ENCODE measurements around the gene TLN1. TPM values are rescaled to one million over a fixed set of nuclear protein-coding genes. Genes with fewer than 3 reads are reported as not detected.
A peak's percentile ranks its signal among the peaks of the same experiment; 100 is the strongest.

TLN1 gene
- total and polyA plus RNA-seq, 2 experiments from 2014 or later: 198 to 527 TPM

- Histone ChIP-seq H3K9me2 (ENCODE audit: insufficient read depth) (no peaks in the 10 kb centered on the region), H3K79me2 (ENCODE audit: insufficient read depth) (peaks cover 97% of the 10 kb centered on the region), H3K27ac (no peak overlapping the region), H3K9me3 (ENCODE audit: low read depth) (no peaks in the 10 kb centered on the region), H3K4me2 (ENCODE audit: unreplicated experiment) (no peak overlapping the region), H3F3A (ENCODE audit: insufficient read depth) (peaks cover 58% of the 10 kb centered on the region), H3K4me1 (ENCODE audit: insufficient read depth) (peaks cover 23% of the 10 kb centered on the region), H3K4me3 (no peak overlapping the region), H2AFZ (no peak overlapping the region), H3K9ac (no peak overlapping the region), H3K36me3 (ENCODE audit: low read depth) (peaks cover 66% of the 10 kb centered on the region), H3K27me3 (replicated peaks; ENCODE audit: insufficient read depth) (no peaks in the 10 kb centered on the region), H4K20me1 (ENCODE audit: insufficient read depth) (no peaks in the 10 kb centered on the region)
- 90 to 96% methylated on average over 8 of the region's 8 CpGs for WGBS, 2 experiments (ENCODE audit: low coverage in 1 of 2, low lambda C conversion rate in 2 of 2, missing lambda C conversion rate in 2 of 2)
- in situ Hi-C loops (cut with MboI): loop anchor here (25.0 kb wide), 1 partner anchor 112 kb away; the partner anchor contains the start of genes CD72 and TESK1
- no peak for DNase-seq
- TF ChIP-seq EZH2 (IDR thresholded peaks at IDR 0.05; ENCODE audit: insufficient read depth, poor library complexity, severe bottlenecking) (no peak), EZH2phosphoT487 (IDR thresholded peaks at IDR 0.05; ENCODE audit: insufficient read depth, low read depth) (no peak)
These were observed 8.1 kb downstream of the TLN1 start for GRCh38 chr9:35723908-35724307.

DNA sequence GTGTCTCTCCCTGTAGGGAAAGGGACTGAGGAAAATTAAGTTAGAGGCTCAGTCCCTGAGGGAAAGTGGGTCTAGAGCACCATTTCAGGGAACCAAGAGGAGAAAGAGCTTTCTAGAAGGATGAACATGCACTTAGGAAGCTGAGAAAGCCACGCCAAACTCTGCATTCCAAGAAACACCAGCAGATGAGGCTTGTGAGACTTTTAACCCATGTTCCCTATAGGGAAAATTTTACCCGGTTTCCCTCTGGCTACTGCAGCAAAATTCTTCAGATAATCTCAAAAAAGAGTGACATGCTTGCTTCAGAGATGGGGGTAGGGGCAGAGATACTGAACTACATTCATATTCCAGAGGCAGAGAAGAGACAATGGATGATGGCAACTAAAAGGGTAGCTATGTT lies 8.6 kb downstream of the TLN1 start:
- Histone ChIP-seq H3K27ac (no peak overlapping the region), H3K79me2 (ENCODE audit: insufficient read depth) (peaks cover 97% of the 10 kb centered on the region), H3K27me3 (replicated peaks; ENCODE audit: insufficient read depth) (no peaks in the 10 kb centered on the region), H3K4me3 (no peak overlapping the region), H2AFZ (no peak overlapping the region), H3K9me2 (ENCODE audit: insufficient read depth) (no peaks in the 10 kb centered on the region), H3K9ac (no peak overlapping the region), H3K4me2 (ENCODE audit: unreplicated experiment) (no peak overlapping the region), H3K9me3 (ENCODE audit: low read depth) (no peaks in the 10 kb centered on the region), H3K36me3 (ENCODE audit: low read depth) (peaks cover 68% of the 10 kb centered on the region), H4K20me1 (ENCODE audit: insufficient read depth) (no peaks in the 10 kb centered on the region), H3F3A (ENCODE audit: insufficient read depth) (peaks cover 53% of the 10 kb centered on the region), H3K4me1 (ENCODE audit: insufficient read depth) (peaks cover 19% of the 10 kb centered on the region)
- WGBS, 2 experiments (ENCODE audit: low coverage in 1 of 2, low lambda C conversion rate in 2 of 2, missing lambda C conversion rate in 2 of 2): 67 to 79% methylated on average over 2 of the region's 2 CpGs
- no peak for TF ChIP-seq EZH2 (IDR thresholded peaks at IDR 0.05; ENCODE audit: insufficient read depth, poor library complexity, severe bottlenecking)
- TF ChIP-seq EZH2phosphoT487 (IDR thresholded peaks at IDR 0.05; ENCODE audit: insufficient read depth, low read depth): no peak
- DNase-seq: no peak
- in situ Hi-C loops (cut with MboI): loop anchor here (25.0 kb wide), 1 partner anchor 111 kb away; the partner anchor contains the start of genes CD72 and TESK1

DNA sequence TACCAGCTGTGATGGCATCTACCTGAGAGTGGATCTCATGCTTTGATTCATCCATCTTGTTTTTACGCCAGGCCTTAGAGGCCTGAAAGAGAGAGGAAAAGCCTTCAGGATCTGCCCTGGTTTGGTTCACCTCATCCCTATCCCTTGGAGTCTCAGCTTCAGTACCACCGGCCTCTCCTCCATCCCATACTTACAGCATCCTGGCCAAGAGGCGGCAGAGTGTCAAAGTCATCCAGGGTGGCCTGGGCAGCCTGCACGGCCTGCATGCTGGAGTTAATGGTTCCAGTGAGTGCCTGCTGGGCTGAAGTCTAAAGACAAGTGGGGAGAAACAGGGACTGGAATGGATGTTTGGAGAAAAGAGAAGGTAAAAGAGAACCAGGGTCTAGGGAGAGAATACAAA lies 12.4 kb downstream of the TLN1 start:
- H3K4me1 ChIP-seq (ENCODE audit: insufficient read depth): no peaks in the 10 kb centered on the region
- no peaks in the 10 kb centered on the region for H4K20me1 ChIP-seq (ENCODE audit: insufficient read depth)
- no peaks in the 10 kb centered on the region for H3K27me3 ChIP-seq (replicated peaks; ENCODE audit: insufficient read depth)
- peaks cover 62% of the 10 kb centered on the region for H3F3A ChIP-seq (ENCODE audit: insufficient read depth)
- in situ Hi-C loops (cut with MboI): loop anchor here (25.0 kb wide), 1 partner anchor 107 kb away; the partner anchor contains the start of genes CD72 and TESK1
- no peaks in the 10 kb centered on the region for H3K9me2 ChIP-seq (ENCODE audit: insufficient read depth)
- peak overlapping the region; percentile 26; the same call in 1 of the 2 replicates for H3K9ac ChIP-seq
- TF ChIP-seq EZH2phosphoT487 (IDR thresholded peaks at IDR 0.05; ENCODE audit: insufficient read depth, low read depth) (no peak), EZH2 (IDR thresholded peaks at IDR 0.05; ENCODE audit: insufficient read depth, poor library complexity, severe bottlenecking) (no peak)
- no peak overlapping the region for H3K4me3 ChIP-seq
- H3K9me3 ChIP-seq (ENCODE audit: low read depth): no peaks in the 10 kb centered on the region
- H3K27ac ChIP-seq: peak overlapping the region; percentile 47
- H2AFZ ChIP-seq: no peak overlapping the region
- peaks cover 93% of the 10 kb centered on the region for H3K36me3 ChIP-seq (ENCODE audit: low read depth)
- peaks cover 99% of the 10 kb centered on the region for H3K79me2 ChIP-seq (ENCODE audit: insufficient read depth)
- 89 to 90% methylated on average over 4 of the region's 4 CpGs for WGBS, 2 experiments (ENCODE audit: low coverage in 1 of 2, low lambda C conversion rate in 2 of 2, missing lambda C conversion rate in 2 of 2)
- no peak for DNase-seq
- no peak overlapping the region for H3K4me2 ChIP-seq (ENCODE audit: unreplicated experiment)

GRCh38 chr9:35718721-35719511 lies 13.1 kb downstream of the TLN1 start:
- Histone ChIP-seq H4K20me1 (ENCODE audit: insufficient read depth) (no peaks in the 10 kb centered on the region), H3F3A (ENCODE audit: insufficient read depth) (peaks cover 65% of the 10 kb centered on the region), H3K9me3 (ENCODE audit: low read depth) (no peaks in the 10 kb centered on the region), H3K27ac (peak overlapping the region; percentile 47), H3K4me1 (ENCODE audit: insufficient read depth) (no peaks in the 10 kb centered on the region), H3K9me2 (ENCODE audit: insufficient read depth) (no peaks in the 10 kb centered on the region), H3K79me2 (ENCODE audit: insufficient read depth) (peaks cover 99% of the 10 kb centered on the region), H3K4me3 (no peak overlapping the region), H3K9ac (0 out of 2 replicates have a peak overlapping the region, but pooled peaks have one; percentile 26), H3K4me2 (ENCODE audit: unreplicated experiment) (no peak overlapping the region), H3K27me3 (replicated peaks; ENCODE audit: insufficient read depth) (no peaks in the 10 kb centered on the region), H2AFZ (no peak overlapping the region), H3K36me3 (ENCODE audit: low read depth) (peaks cover 87% of the 10 kb centered on the region)
- DNase-seq: peak; percentile 49
- 71 to 80% methylated on average over 15 of the region's 15 CpGs for WGBS, 2 experiments (ENCODE audit: low coverage in 1 of 2, low lambda C conversion rate in 2 of 2, missing lambda C conversion rate in 2 of 2)
- TF ChIP-seq EZH2phosphoT487 (IDR thresholded peaks at IDR 0.05; ENCODE audit: insufficient read depth, low read depth) (no peak), EZH2 (IDR thresholded peaks at IDR 0.05; ENCODE audit: insufficient read depth, poor library complexity, severe bottlenecking) (no peak)
- in situ Hi-C loops (cut with MboI): loop anchor here (25.0 kb wide), 1 partner anchor 107 kb away; the partner anchor contains the start of genes CD72 and TESK1
